Upper lobe of right lung (tissue), 1 donor: ENCODE data around the gene ATP2B3. TPM values are rescaled to one million over a fixed set of nuclear protein-coding genes. Genes with fewer than 3 reads are reported as not detected.

Source experiments
- ATAC-seq: fragments of 200-7000 bp; cut with Tn5 transposase; one replicate; pipeline ENCODE4 v1.9.1; 2020; ENCODE audit warnings: mild to moderate bottlenecking, moderate library complexity
- DNase-seq: peaks from one replicate; pipeline ENCODE4 v3.0.0-alpha.2; 2020
- H3K27ac ChIP-seq: fragments of 200-600 bp; one replicate; pipeline ENCODE4 v1.8.0; 2022
- H3K27me3 ChIP-seq: fragments of 200-600 bp; one replicate; pipeline ENCODE4 v1.8.0; 2022; ENCODE audit warnings: mild to moderate bottlenecking
- H3K36me3 ChIP-seq: fragments of 200-600 bp; one replicate; pipeline ENCODE4 v1.8.0; 2022
- H3K4me1 ChIP-seq: fragments of 200-600 bp; one replicate; pipeline ENCODE4 v1.8.0; 2022
- H3K4me3 ChIP-seq: fragments of 200-600 bp; one replicate; pipeline ENCODE4 v1.8.0; 2022; ENCODE audit warnings: mild to moderate bottlenecking
- H3K9me3 ChIP-seq: fragments of 200-600 bp; one replicate; pipeline ENCODE4 v1.8.0; 2022
- intact Hi-C: fragments of 100-400 bp; cut with DNase I; formaldehyde crosslinking; loops from one replicate; pipeline ENCODE4 v1.11.0; 2022
- total RNA-seq: library from RNA; stranded (reverse); fragmentation: NEBNext Ultra II Directional; extraction: Animal tissue kit (Norgen Biotek cat#: 25700); gene quantifications from one replicate; pipeline ENCODE4 v1.2.1, GENCODE V29; 2021
- TF ChIP-seq, protein P1 (sequence below): fragments of 200-600 bp; IDR thresholded peaks from one replicate; pipeline ENCODE4 v1.8.0; 2022; ENCODE audit warnings: antibody characterized with exemption
- donor health status: DM: no; HTN: yes; CAD: no; lungs with severe emphysema.

The ATP2B3 gene
- total RNA-seq, 1 donor from 2014 or later, result not detected

GRCh38 chrX:153625271-153626024 lies 108.0 kb downstream of the ATP2B3 start:
- DNase-seq, result no peak
- no peak overlapping the region for H3K4me3 ChIP-seq
- no peaks in the 10 kb centered on the region for H3K9me3 ChIP-seq
- no peaks in the 10 kb centered on the region for H3K27me3 ChIP-seq
- no peaks in the 10 kb centered on the region for H3K4me1 ChIP-seq
- ATAC-seq, result no peak
- intact Hi-C loops, result no loop called here
- H3K27ac ChIP-seq, result no peak overlapping the region
- no peaks in the 10 kb centered on the region for H3K36me3 ChIP-seq
- TF ChIP-seq, protein P1, sequence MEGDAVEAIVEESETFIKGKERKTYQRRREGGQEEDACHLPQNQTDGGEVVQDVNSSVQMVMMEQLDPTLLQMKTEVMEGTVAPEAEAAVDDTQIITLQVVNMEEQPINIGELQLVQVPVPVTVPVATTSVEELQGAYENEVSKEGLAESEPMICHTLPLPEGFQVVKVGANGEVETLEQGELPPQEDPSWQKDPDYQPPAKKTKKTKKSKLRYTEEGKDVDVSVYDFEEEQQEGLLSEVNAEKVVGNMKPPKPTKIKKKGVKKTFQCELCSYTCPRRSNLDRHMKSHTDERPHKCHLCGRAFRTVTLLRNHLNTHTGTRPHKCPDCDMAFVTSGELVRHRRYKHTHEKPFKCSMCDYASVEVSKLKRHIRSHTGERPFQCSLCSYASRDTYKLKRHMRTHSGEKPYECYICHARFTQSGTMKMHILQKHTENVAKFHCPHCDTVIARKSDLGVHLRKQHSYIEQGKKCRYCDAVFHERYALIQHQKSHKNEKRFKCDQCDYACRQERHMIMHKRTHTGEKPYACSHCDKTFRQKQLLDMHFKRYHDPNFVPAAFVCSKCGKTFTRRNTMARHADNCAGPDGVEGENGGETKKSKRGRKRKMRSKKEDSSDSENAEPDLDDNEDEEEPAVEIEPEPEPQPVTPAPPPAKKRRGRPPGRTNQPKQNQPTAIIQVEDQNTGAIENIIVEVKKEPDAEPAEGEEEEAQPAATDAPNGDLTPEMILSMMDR, result no peak

DNA sequence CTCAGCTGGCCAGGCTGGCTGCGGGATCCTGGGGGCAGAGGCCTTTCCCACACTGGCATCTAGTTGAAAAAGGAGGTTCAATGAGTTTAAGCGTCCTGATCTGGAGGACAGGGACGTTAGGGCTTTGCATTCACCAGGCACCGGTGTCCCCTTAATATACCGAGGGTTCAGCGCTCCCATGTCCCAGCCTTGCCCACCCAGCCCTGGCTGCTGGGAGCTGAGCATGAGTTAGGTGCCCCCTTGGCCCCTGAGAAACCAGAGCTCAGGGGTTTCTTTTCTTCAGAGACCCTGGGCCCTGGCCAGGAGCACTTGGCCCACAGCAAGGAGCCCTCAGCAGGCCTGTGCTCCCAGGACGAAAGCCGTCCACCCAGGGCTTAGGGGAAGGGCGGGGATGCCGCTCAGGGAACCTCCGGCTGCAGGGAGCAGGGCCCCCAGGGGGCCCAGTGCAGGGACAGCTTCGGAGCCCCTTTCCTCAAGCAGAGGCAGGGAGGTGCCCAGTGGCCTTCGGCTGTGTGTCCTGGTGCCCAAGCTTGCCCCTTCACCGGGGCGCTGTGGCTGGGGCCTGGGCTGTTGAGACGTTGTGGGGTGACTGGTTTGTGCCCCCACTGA lies 108.7 kb downstream of the ATP2B3 start:
- Histone ChIP-seq H3K4me1 (no peaks in the 10 kb centered on the region), H3K9me3 (no peaks in the 10 kb centered on the region), H3K36me3 (no peaks in the 10 kb centered on the region), H3K4me3 (no peak overlapping the region), H3K27ac (no peak overlapping the region), H3K27me3 (no peaks in the 10 kb centered on the region)
- intact Hi-C loops, result no loop called here
- no peak for ATAC-seq
- no peak for DNase-seq
- TF ChIP-seq, protein P1, result no peak

GRCh38 chrX:153626863-153627674 lies 109.6 kb downstream of the ATP2B3 start:
- H3K36me3 ChIP-seq, result no peaks in the 10 kb centered on the region
- DNase-seq (no peak), ATAC-seq (no peak)
- H3K27ac ChIP-seq, result no peak overlapping the region
- no peaks in the 10 kb centered on the region for H3K9me3 ChIP-seq
- TF ChIP-seq, protein P1, result no peak
- intact Hi-C loops, result no loop called here
- no peaks in the 10 kb centered on the region for H3K27me3 ChIP-seq
- H3K4me3 ChIP-seq, result no peak overlapping the region
- H3K4me1 ChIP-seq, result no peaks in the 10 kb centered on the region

DNA sequence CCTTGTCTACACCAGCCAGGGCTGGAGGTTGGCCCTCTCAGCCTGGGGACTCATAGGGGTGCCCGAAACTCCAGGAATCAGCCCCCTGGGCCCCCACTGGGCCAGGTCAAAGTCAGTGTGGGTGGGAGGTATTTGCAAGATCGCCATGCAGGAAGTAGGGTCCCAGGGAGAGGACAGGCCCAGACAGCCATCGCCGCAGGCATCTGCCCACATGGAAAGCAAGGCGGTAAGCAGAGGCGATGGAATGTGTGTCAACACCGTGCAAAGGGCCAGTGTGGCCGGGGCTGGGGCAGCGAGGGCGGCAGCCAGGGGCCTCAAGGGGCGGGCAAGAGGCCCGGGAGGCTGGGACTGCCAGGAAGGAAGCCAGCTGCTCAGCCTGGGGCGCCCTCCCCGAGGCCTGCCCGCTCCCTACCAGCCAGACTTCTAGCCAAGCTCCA lies 110.3 kb downstream of the ATP2B3 start:
- H3K27ac ChIP-seq, result no peak overlapping the region
- ATAC-seq (peak; percentile 84), DNase-seq (peak; percentile 72)

DNA sequence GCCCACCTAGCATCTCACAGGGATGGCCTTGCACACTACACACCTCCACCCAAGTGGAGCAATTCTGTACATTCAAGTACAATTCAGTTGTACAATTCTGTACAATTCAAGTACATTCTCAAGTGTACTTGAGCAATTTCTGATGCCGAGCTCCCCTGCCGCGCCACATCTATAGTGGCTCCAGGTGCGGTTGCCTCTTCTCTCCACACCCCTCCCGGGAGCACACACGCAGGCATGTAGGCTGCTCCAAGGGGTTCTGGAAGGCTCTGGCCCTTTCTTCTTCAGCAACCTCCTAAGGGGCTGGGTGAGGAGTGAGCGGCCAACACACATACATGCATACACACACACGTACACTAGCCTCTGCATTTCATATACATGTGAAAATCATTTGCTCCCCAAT lies 110.7 kb downstream of the ATP2B3 start:
- no peaks in the 10 kb centered on the region for H3K27me3 ChIP-seq
- H3K4me1 ChIP-seq, result no peaks in the 10 kb centered on the region
- no peaks in the 10 kb centered on the region for H3K36me3 ChIP-seq
- no peak overlapping the region for H3K4me3 ChIP-seq
- intact Hi-C loops, result no loop called here
- DNase-seq (no peak), ATAC-seq (peak; percentile 7)
- no peak overlapping the region for H3K27ac ChIP-seq
- no peaks in the 10 kb centered on the region for H3K9me3 ChIP-seq
- TF ChIP-seq, protein P1, result no peak

More for the DNA sequence above, 110.3 kb downstream of the ATP2B3 start:
- TF ChIP-seq, protein P1, result no peak
- intact Hi-C loops, result no loop called here
- no peak overlapping the region for H3K4me3 ChIP-seq
- H3K27me3 ChIP-seq, result no peaks in the 10 kb centered on the region
- no peaks in the 10 kb centered on the region for H3K4me1 ChIP-seq
- H3K36me3 ChIP-seq, result no peaks in the 10 kb centered on the region
- H3K9me3 ChIP-seq, result no peaks in the 10 kb centered on the region
